Stimulated activated naive B cell treated with anti-CD40 and anti-IgM and Interleukin-4, amounts not matched to agents 10 μg/mL and 1 μg/mL and 100 μg/mL, for 72 hours (primary cell): ENCODE data around the gene CDH26.

ENCODE experiments used
- ATAC-seq, 2 donors: fragments of 150-1000 bp; cut with Tn5 transposase; replicated peaks; 2 replicates each; pipeline ENCODE4 v1.10.0; 2021; ENCODE audit warnings: moderate library complexity in 1 of 2
- DNase-seq: peaks from one replicate; pipeline ENCODE4 v3.0.0; 2021
- H3K27ac Mint-ChIP-seq: one replicate; pipeline ENCODE4 v1.8.0; 2022; ENCODE audit warnings: mild to moderate bottlenecking, mixed read lengths
- H3K27me3 Mint-ChIP-seq, 2 donors: one replicate each; pipeline ENCODE4 v1.8.0; 2022; ENCODE audit warnings: mixed read lengths in 2 of 2
- H3K36me3 Mint-ChIP-seq, 2 donors: one replicate each; pipeline ENCODE4 v1.8.0; 2022; ENCODE audit warnings: mixed read lengths in 2 of 2, mild to moderate bottlenecking in 1 of 2
- H3K4me1 Mint-ChIP-seq, 2 donors: one replicate each; pipeline ENCODE4 v1.8.0; 2022; ENCODE audit warnings: mixed read lengths in 2 of 2, mild to moderate bottlenecking in 1 of 2
- H3K4me3 Mint-ChIP-seq, 2 donors: one replicate each; pipeline ENCODE4 v1.8.0; 2022; ENCODE audit warnings: mild to moderate bottlenecking in 2 of 2, mixed read lengths in 2 of 2, moderate library complexity in 1 of 2
- H3K9me3 Mint-ChIP-seq, 2 donors: one replicate each; pipeline ENCODE4 v1.8.0; 2022; ENCODE audit warnings: mixed read lengths in 2 of 2, mild to moderate bottlenecking in 1 of 2

CDH26 gene

GRCh38 chr20:60006261-60006660, 48.0 kb downstream of the CDH26 start:
- no peak overlapping the region for H3K4me3 Mint-ChIP-seq
- no peaks in the 10 kb centered on the region for H3K36me3 Mint-ChIP-seq
- H3K4me1 Mint-ChIP-seq = peaks cover 2 to 12% of the 10 kb centered on the region in 2 donors
- H3K9me3 Mint-ChIP-seq = no peaks in the 10 kb centered on the region
- ATAC-seq (no peak), DNase-seq (no peak)
- H3K27ac Mint-ChIP-seq = no peak overlapping the region
- peaks cover 0 to 5% of the 10 kb centered on the region in 2 donors for H3K27me3 Mint-ChIP-seq

DNA sequence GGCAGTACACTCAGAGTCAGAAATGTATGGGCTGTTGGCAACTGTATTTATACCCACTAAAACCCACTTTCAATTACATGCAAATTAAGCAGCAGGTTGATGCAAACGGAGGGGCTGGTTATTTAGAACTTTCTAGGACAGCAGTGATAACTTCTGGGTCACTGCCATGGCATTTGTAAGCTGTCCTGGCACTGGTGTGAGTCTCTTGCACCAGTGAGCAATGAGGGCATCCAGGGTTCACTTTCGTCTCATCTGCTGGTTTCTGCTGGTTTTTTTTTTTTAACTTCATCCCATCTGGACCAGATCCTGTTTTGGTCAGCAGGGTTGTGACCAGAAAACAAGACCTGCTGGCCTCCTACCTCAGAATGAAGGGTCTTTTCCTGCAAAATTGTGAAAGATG, 49.2 kb downstream of the CDH26 start:
- no peak overlapping the region for H3K4me3 Mint-ChIP-seq
- H3K9me3 Mint-ChIP-seq = no peaks in the 10 kb centered on the region
- H3K27ac Mint-ChIP-seq = no peak overlapping the region
- peaks cover 2 to 12% of the 10 kb centered on the region in 2 donors for H3K4me1 Mint-ChIP-seq
- H3K36me3 Mint-ChIP-seq = no peaks in the 10 kb centered on the region
- no peak for ATAC-seq
- H3K27me3 Mint-ChIP-seq = peaks cover 0 to 5% of the 10 kb centered on the region in 2 donors
- DNase-seq = no peak

DNA sequence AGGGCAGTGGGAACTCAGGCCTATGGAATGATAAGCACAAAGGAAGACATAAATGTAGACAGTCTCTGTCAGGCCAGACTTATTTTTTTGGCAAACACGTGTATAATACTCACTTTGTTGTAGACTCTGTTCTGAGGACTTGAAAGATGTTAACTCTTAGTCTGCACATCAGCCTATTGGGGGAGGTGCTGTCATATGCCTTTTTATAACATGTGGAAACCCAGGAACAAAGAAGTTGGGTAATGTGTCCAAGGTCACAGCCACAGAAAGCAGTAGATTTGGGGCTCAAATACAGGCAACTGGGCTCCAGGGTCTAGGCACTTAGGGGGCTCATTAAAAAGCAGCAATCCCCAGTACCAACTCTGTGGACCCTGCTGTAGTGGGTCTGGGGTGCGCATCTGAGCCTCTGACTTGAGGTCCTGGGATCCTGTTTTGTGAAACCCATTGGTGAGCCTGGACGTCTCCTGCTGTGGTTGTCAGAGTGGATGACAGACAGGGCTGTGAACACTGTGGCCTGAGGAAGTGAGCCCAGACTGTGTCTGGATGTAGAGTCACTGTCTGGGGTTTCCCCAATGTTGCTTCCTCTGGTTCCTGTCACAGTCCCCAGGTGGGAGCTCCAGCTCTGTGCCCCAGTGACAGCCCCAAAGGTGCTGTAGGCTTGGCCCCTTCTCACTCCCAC, 50.0 kb downstream of the CDH26 start:
- peak; percentile 5 for DNase-seq
- peak; percentile 93 to 97 for ATAC-seq
- no peak overlapping the region for H3K27ac Mint-ChIP-seq
- H3K27me3 Mint-ChIP-seq = peaks cover 0 to 5% of the 10 kb centered on the region in 2 donors
- H3K4me1 Mint-ChIP-seq = peaks cover 2 to 12% of the 10 kb centered on the region in 2 donors
- no peak overlapping the region for H3K4me3 Mint-ChIP-seq
- no peaks in the 10 kb centered on the region for H3K9me3 Mint-ChIP-seq
- no peaks in the 10 kb centered on the region for H3K36me3 Mint-ChIP-seq

DNA sequence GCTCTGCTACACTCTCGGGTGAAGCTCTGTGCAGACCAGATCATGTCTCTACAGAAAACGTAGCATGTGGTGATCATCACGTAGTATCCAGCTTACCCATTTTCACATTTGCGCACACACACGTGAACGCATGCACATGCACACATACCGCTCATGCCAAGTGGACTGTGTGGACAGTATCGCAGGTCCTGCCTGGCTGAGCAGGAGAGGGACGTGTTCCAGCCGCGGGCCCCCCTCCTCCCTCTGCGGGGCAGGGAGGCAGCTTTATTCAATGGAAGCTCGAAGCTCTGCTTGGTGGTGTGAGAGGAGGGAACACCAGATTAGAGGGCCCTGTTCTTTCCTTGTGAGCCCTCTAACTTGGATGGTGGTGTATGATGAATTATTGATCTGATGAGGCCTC, 51.1 kb downstream of the CDH26 start:
- Mint-ChIP-seq H3K27ac (no peak overlapping the region), H3K36me3 (no peaks in the 10 kb centered on the region), H3K9me3 (no peaks in the 10 kb centered on the region), H3K4me3 (no peak overlapping the region), H3K27me3 (peaks cover 0 to 5% of the 10 kb centered on the region in 2 donors), H3K4me1 (peaks cover 2 to 12% of the 10 kb centered on the region in 2 donors)
- ATAC-seq (no peak), DNase-seq (no peak)

GRCh38 chr20:60009826-60010616, 51.8 kb downstream of the CDH26 start:
- H3K4me3 Mint-ChIP-seq = no peak overlapping the region
- H3K36me3 Mint-ChIP-seq = no peaks in the 10 kb centered on the region
- no peak for ATAC-seq
- H3K4me1 Mint-ChIP-seq = peaks cover 2 to 12% of the 10 kb centered on the region in 2 donors
- H3K9me3 Mint-ChIP-seq = no peaks in the 10 kb centered on the region
- H3K27ac Mint-ChIP-seq = no peak overlapping the region
- peaks cover 0 to 5% of the 10 kb centered on the region in 2 donors for H3K27me3 Mint-ChIP-seq
- DNase-seq = no peak

- DNase-seq = no peak
- Mint-ChIP-seq H3K27ac (no peak overlapping the region), H3K9me3 (peaks cover 4 to 5% of the 10 kb centered on the region in 2 donors), H3K27me3 (peaks cover 0 to 5% of the 10 kb centered on the region in 2 donors), H3K4me3 (no peak overlapping the region), H3K4me1 (peaks cover 2 to 12% of the 10 kb centered on the region in 2 donors), H3K36me3 (no peaks in the 10 kb centered on the region)
- ATAC-seq = no peak
Observed at GRCh38 chr20:60010689-60011458, 52.7 kb downstream of the CDH26 start.

GRCh38 chr20:60011512-60012507, 53.6 kb downstream of the CDH26 start:
- Mint-ChIP-seq H3K4me1 (peaks cover 2 to 12% of the 10 kb centered on the region in 2 donors), H3K9me3 (peaks cover 8% of the 10 kb centered on the region in 2 donors), H3K27me3 (peaks cover 0 to 5% of the 10 kb centered on the region in 2 donors), H3K36me3 (peaks cover 0 to 3% of the 10 kb centered on the region in 2 donors), H3K4me3 (no peak overlapping the region), H3K27ac (no peak overlapping the region)
- no peak for DNase-seq
- no peak for ATAC-seq

- ATAC-seq = no peak
- no peak for DNase-seq
Observed at GRCh38 chr20:60013296-60014139, 55.3 kb downstream of the CDH26 start.

GRCh38 chr20:60016406-60016805, 58.2 kb downstream of the CDH26 start:
- Mint-ChIP-seq H3K27ac (no peak overlapping the region), H3K36me3 (peaks cover 11 to 25% of the 10 kb centered on the region in 2 donors), H3K27me3 (no peaks in the 10 kb centered on the region), H3K4me3 (no peak overlapping the region), H3K9me3 (peaks cover 17 to 32% of the 10 kb centered on the region in 2 donors), H3K4me1 (no peaks in the 10 kb centered on the region)
- ATAC-seq (no peak), DNase-seq (no peak)

More at GRCh38 chr20:60013296-60014139, 55.3 kb downstream of the CDH26 start:
- no peak overlapping the region for H3K27ac Mint-ChIP-seq
- peaks cover 2 to 4% of the 10 kb centered on the region in 2 donors for H3K4me1 Mint-ChIP-seq
- peaks cover 0 to 5% of the 10 kb centered on the region in 2 donors for H3K27me3 Mint-ChIP-seq
- no peak overlapping the region for H3K4me3 Mint-ChIP-seq
- peaks cover 8 to 17% of the 10 kb centered on the region in 2 donors for H3K9me3 Mint-ChIP-seq
- H3K36me3 Mint-ChIP-seq = peaks cover under 1 to 11% of the 10 kb centered on the region in 2 donors

DNA sequence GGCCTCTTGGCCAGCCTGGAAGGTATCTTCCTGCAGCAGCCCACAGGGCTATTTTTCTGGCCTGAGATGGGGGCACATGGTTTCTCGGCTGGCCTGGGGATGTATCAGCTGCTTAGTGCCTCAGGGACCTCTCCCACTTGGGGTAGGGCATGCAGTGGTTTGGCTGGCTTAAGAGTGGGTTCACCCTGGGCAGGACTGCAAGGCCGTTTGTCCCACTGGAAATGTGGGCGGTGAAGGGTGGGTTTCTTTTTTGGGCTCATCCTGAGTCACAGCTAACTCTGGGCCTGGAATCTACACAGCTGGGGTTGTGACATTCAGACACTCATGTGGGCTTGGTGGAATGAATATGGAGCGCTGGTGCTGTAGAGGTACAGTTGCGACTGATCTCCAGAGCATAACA, 62.0 kb downstream of the CDH26 start:
- DNase-seq = no peak
- H3K4me1 Mint-ChIP-seq = no peaks in the 10 kb centered on the region
- H3K4me3 Mint-ChIP-seq = no peak overlapping the region
- peaks cover 11 to 27% of the 10 kb centered on the region in 2 donors for H3K36me3 Mint-ChIP-seq
- no peaks in the 10 kb centered on the region for H3K27me3 Mint-ChIP-seq
- no peak overlapping the region for H3K27ac Mint-ChIP-seq
- peaks cover 17 to 32% of the 10 kb centered on the region in 2 donors for H3K9me3 Mint-ChIP-seq
- no peak for ATAC-seq

DNA sequence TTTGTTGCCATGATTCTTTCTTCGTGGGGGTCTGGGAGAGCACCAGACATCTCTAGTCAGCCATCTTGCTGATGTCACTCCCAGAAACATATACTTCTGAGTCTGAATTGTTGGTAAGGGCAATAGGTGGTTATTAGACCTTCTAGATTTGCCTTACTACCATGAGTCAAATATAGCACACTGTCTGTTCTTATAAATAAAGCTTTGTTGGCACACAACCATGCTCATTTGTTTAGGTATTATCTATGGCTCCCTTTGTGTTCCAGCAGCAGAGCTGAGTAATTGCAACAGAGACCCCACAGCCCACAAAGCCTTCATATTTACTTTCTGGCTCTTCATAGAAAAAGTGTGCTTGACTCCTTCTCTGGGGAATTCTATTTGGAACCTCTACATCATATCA, 62.9 kb downstream of the CDH26 start:
- peaks cover 11 to 29% of the 10 kb centered on the region in 2 donors for H3K36me3 Mint-ChIP-seq
- ATAC-seq (no peak), DNase-seq (no peak)
- H3K27ac Mint-ChIP-seq = no peak overlapping the region
- H3K4me1 Mint-ChIP-seq = no peaks in the 10 kb centered on the region
- peaks cover 12 to 29% of the 10 kb centered on the region in 2 donors for H3K9me3 Mint-ChIP-seq
- no peaks in the 10 kb centered on the region for H3K27me3 Mint-ChIP-seq
- no peak overlapping the region for H3K4me3 Mint-ChIP-seq

- no peak overlapping the region for H3K27ac Mint-ChIP-seq
- DNase-seq (no peak), ATAC-seq (no peak)
- H3K4me1 Mint-ChIP-seq = no peaks in the 10 kb centered on the region
- H3K27me3 Mint-ChIP-seq = no peaks in the 10 kb centered on the region
- H3K9me3 Mint-ChIP-seq = peaks cover 14 to 24% of the 10 kb centered on the region in 2 donors
- peaks cover 11 to 23% of the 10 kb centered on the region in 2 donors for H3K36me3 Mint-ChIP-seq
- H3K4me3 Mint-ChIP-seq = no peak overlapping the region
Observed at GRCh38 chr20:60022849-60023248, 64.6 kb downstream of the CDH26 start.

DNA sequence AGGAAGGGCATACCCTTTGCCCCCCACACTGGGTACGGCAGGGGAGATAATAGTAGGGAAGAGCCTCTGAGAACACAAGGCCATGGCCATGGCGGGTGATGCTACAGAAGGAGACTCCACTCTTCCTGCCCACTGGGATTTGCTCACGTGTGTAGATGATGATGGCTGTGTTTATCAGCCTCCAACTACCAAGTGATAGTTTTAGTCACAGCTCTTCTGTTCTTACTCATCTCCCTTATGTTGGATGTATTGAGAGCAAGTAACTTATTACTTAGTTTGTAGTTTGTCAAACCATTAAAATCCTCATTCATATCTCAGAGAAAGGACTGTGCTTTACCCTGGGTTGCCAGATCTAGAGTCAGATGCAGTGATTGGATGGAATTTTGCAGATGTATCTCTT, 66.0 kb downstream of the CDH26 start:
- no peak for ATAC-seq
- H3K36me3 Mint-ChIP-seq = peaks cover 9 to 13% of the 10 kb centered on the region in 2 donors
- no peaks in the 10 kb centered on the region for H3K4me1 Mint-ChIP-seq

More for the DNA sequence above, 66.0 kb downstream of the CDH26 start:
- no peak for DNase-seq
- Mint-ChIP-seq H3K4me3 (no peak overlapping the region), H3K27me3 (no peaks in the 10 kb centered on the region), H3K9me3 (peaks cover 11 to 14% of the 10 kb centered on the region in 2 donors), H3K27ac (no peak overlapping the region)
